GM19099 (cell line): ENCODE measurements around the gene COL9A1.

ENCODE experiments used
- POLR2A ChIP-seq: IDR thresholded peaks from 3 replicates; pipeline ENCODE4 v1.6.1; 2011; ENCODE audit warnings: low read depth; ENCODE audit not compliant: insufficient read length; ENCODE audit errors: extremely low read depth

COL9A1 gene

GRCh38 chr6:70216767-70217166 is 86.1 kb downstream of the COL9A1 start:
- no peak for TF ChIP-seq POLR2A

GRCh38 chr6:70215460-70216108 is 87.3 kb downstream of the COL9A1 start:
- no peak for TF ChIP-seq POLR2A

- no peak for TF ChIP-seq POLR2A
These were observed 92.4 kb downstream of the COL9A1 start for GRCh38 chr6:70210462-70210861.

- TF ChIP-seq POLR2A: no peak
These were observed 94.6 kb downstream of the COL9A1 start for GRCh38 chr6:70208235-70208790.

- TF ChIP-seq POLR2A: no peak
These were observed 104.1 kb downstream of the COL9A1 start for GRCh38 chr6:70198785-70199184.

- TF ChIP-seq POLR2A: no peak
These were observed 106.4 kb downstream of the COL9A1 start for GRCh38 chr6:70196531-70196930.

- no peak for TF ChIP-seq POLR2A
These were observed 108.5 kb downstream of the COL9A1 start for GRCh38 chr6:70194421-70194820.

GRCh38 chr6:70188202-70188601 is 114.7 kb downstream of the COL9A1 start:
- TF ChIP-seq POLR2A: no peak

- no peak for TF ChIP-seq POLR2A
These were observed 116.4 kb downstream of the COL9A1 start for GRCh38 chr6:70186461-70186860.

- no peak for TF ChIP-seq POLR2A
These were observed 118.2 kb downstream of the COL9A1 start for GRCh38 chr6:70184723-70185122.

GRCh38 chr6:70183538-70183937 is 119.3 kb downstream of the COL9A1 start:
- no peak for TF ChIP-seq POLR2A

GRCh38 chr6:70180901-70181599 is 121.8 kb downstream of the COL9A1 start:
- TF ChIP-seq POLR2A: no peak

GRCh38 chr6:70180183-70180900 is 122.5 kb downstream of the COL9A1 start:
- TF ChIP-seq POLR2A: no peak

GRCh38 chr6:70176842-70177550 is 125.9 kb downstream of the COL9A1 start:
- no peak for TF ChIP-seq POLR2A

GRCh38 chr6:70175770-70176169 is 127.1 kb downstream of the COL9A1 start:
- TF ChIP-seq POLR2A: no peak

GRCh38 chr6:70172252-70172651 is 130.6 kb downstream of the COL9A1 start:
- no peak for TF ChIP-seq POLR2A

GRCh38 chr6:70171236-70171635 is 131.6 kb downstream of the COL9A1 start:
- no peak for TF ChIP-seq POLR2A
